NCI-H345 (cell line): ENCODE data around the gene EPB41L1.
A peak's percentile ranks its signal among the peaks of the same experiment; 100 is the strongest.

Source experiments
- DNase-seq: peaks from one replicate; lab custom pipeline; 2025; lab: John Stamatoyannopoulos, UW

EPB41L1 gene

GRCh38 chr20:36225666-36226065, 71.1 kb downstream of the EPB41L1 start:
- no peak for DNase-seq

- no peak for DNase-seq
These were observed 74.2 kb downstream of the EPB41L1 start for GRCh38 chr20:36228770-36229169.

GRCh38 chr20:36230019-36230418, 75.5 kb downstream of the EPB41L1 start:
- DNase-seq: no peak

GRCh38 chr20:36231331-36231730, 76.8 kb downstream of the EPB41L1 start:
- DNase-seq: no peak

- DNase-seq: no peak
These were observed 80.3 kb downstream of the EPB41L1 start for GRCh38 chr20:36234771-36235320.

GRCh38 chr20:36235892-36236785, 81.6 kb downstream of the EPB41L1 start, which contains the start of gene AAR2:
AAR2 (plus strand) TSS chr20:36236478; CDS start chr20:36239869, 3,391 bp downstream.
- peak; percentile 85 for DNase-seq

- DNase-seq: no peak
These were observed 82.2 kb downstream of the EPB41L1 start for GRCh38 chr20:36236786-36237121.

- DNase-seq: no peak
These were observed 82.9 kb downstream of the EPB41L1 start for GRCh38 chr20:36237477-36237876.

- no peak for DNase-seq
These were observed 83.6 kb downstream of the EPB41L1 start for GRCh38 chr20:36238153-36238552.

GRCh38 chr20:36238760-36239159, 84.2 kb downstream of the EPB41L1 start:
- no peak for DNase-seq

- DNase-seq: no peak
These were observed 85.5 kb downstream of the EPB41L1 start for GRCh38 chr20:36240076-36240475.

- no peak for DNase-seq
These were observed 87.1 kb downstream of the EPB41L1 start for GRCh38 chr20:36241678-36242077.

GRCh38 chr20:36243726-36244125, 89.2 kb downstream of the EPB41L1 start:
- no peak for DNase-seq

- DNase-seq: no peak
These were observed 91.9 kb downstream of the EPB41L1 start for GRCh38 chr20:36246401-36246800.

- no peak for DNase-seq
These were observed 94.3 kb downstream of the EPB41L1 start for GRCh38 chr20:36248836-36249235.

- no peak for DNase-seq
These were observed 94.9 kb downstream of the EPB41L1 start for GRCh38 chr20:36249450-36249849.

GRCh38 chr20:36251426-36251825, 96.9 kb downstream of the EPB41L1 start:
- no peak for DNase-seq

- DNase-seq: no peak
These were observed 98.0 kb downstream of the EPB41L1 start for GRCh38 chr20:36252511-36252910.

GRCh38 chr20:36253036-36253435, 98.5 kb downstream of the EPB41L1 start:
- no peak for DNase-seq

GRCh38 chr20:36254076-36254475, 99.5 kb downstream of the EPB41L1 start:
- DNase-seq: no peak

GRCh38 chr20:36255445-36255844, 100.9 kb downstream of the EPB41L1 start:
- DNase-seq: no peak

- DNase-seq: no peak
These were observed 104.9 kb downstream of the EPB41L1 start for GRCh38 chr20:36259177-36260061.

GRCh38 chr20:36260316-36260715, 105.8 kb downstream of the EPB41L1 start:
- DNase-seq: no peak
